ENCODE measurements around the gene NPAS3. TPM values are rescaled to one million over a fixed set of nuclear protein-coding genes. Genes with fewer than 3 reads are reported as not detected.

Gene NPAS3
- total RNA-seq, 1 donor from 2014 or later = 0.05 TPM

- intact Hi-C loops (cut with micrococcal nuclease) = no loop called here
These were observed 71.8 kb downstream of the NPAS3 start for GRCh38 chr14:33010495-33010894.

GRCh38 chr14:33014710-33015109 lies 76.0 kb downstream of the NPAS3 start:
- intact Hi-C loops (cut with micrococcal nuclease) = no loop called here

GRCh38 chr14:33016613-33017012 lies 77.9 kb downstream of the NPAS3 start:
- intact Hi-C loops (cut with micrococcal nuclease) = no loop called here

- intact Hi-C loops (cut with micrococcal nuclease) = no loop called here
These were observed 78.3 kb downstream of the NPAS3 start for GRCh38 chr14:33017016-33017415.

GRCh38 chr14:33019346-33019745 lies 80.7 kb downstream of the NPAS3 start:
- intact Hi-C loops (cut with micrococcal nuclease) = no loop called here

GRCh38 chr14:33026850-33027430 lies 88.3 kb downstream of the NPAS3 start:
- intact Hi-C loops (cut with micrococcal nuclease) = no loop called here

GRCh38 chr14:33029511-33029910 lies 90.8 kb downstream of the NPAS3 start:
- intact Hi-C loops (cut with micrococcal nuclease) = no loop called here

GRCh38 chr14:33030386-33030785 lies 91.7 kb downstream of the NPAS3 start:
- intact Hi-C loops (cut with micrococcal nuclease) = no loop called here

GRCh38 chr14:33035416-33036194 lies 96.9 kb downstream of the NPAS3 start:
- intact Hi-C loops (cut with micrococcal nuclease) = no loop called here

- intact Hi-C loops (cut with micrococcal nuclease) = no loop called here
These were observed 100.6 kb downstream of the NPAS3 start for GRCh38 chr14:33039311-33039710.

- intact Hi-C loops (cut with micrococcal nuclease) = no loop called here
These were observed 101.9 kb downstream of the NPAS3 start for GRCh38 chr14:33040372-33041140.

- intact Hi-C loops (cut with micrococcal nuclease) = no loop called here
These were observed 103.9 kb downstream of the NPAS3 start for GRCh38 chr14:33042591-33042990.

GRCh38 chr14:33045760-33046159 lies 107.1 kb downstream of the NPAS3 start:
- intact Hi-C loops (cut with micrococcal nuclease) = no loop called here

GRCh38 chr14:33052943-33053342 lies 114.3 kb downstream of the NPAS3 start:
- intact Hi-C loops (cut with micrococcal nuclease) = no loop called here

GRCh38 chr14:33056213-33056612 lies 117.5 kb downstream of the NPAS3 start:
- intact Hi-C loops (cut with micrococcal nuclease) = no loop called here

- intact Hi-C loops (cut with micrococcal nuclease) = no loop called here
These were observed 118.9 kb downstream of the NPAS3 start for GRCh38 chr14:33057585-33057984.

- intact Hi-C loops (cut with micrococcal nuclease) = no loop called here
These were observed 123.1 kb downstream of the NPAS3 start for GRCh38 chr14:33061667-33062325.

GRCh38 chr14:33062476-33062875 lies 123.8 kb downstream of the NPAS3 start:
- intact Hi-C loops (cut with micrococcal nuclease) = no loop called here

GRCh38 chr14:33062881-33063280 lies 124.2 kb downstream of the NPAS3 start:
- intact Hi-C loops (cut with micrococcal nuclease) = no loop called here

- intact Hi-C loops (cut with micrococcal nuclease) = no loop called here
These were observed 124.8 kb downstream of the NPAS3 start for GRCh38 chr14:33063521-33063920.

- intact Hi-C loops (cut with micrococcal nuclease) = no loop called here
These were observed 127.0 kb downstream of the NPAS3 start for GRCh38 chr14:33065634-33066033.

GRCh38 chr14:33068040-33068439 lies 129.4 kb downstream of the NPAS3 start:
- intact Hi-C loops (cut with micrococcal nuclease) = no loop called here
